ENCODE results near the gene EXD2. TPM values are rescaled to one million over a fixed set of nuclear protein-coding genes. Genes with fewer than 3 reads are reported as not detected.

Gene EXD2
- polyA plus RNA-seq, 2 of the 4 experiments (the other 2 are of a cell fraction) = 13.9 to 22.1 TPM

DNA sequence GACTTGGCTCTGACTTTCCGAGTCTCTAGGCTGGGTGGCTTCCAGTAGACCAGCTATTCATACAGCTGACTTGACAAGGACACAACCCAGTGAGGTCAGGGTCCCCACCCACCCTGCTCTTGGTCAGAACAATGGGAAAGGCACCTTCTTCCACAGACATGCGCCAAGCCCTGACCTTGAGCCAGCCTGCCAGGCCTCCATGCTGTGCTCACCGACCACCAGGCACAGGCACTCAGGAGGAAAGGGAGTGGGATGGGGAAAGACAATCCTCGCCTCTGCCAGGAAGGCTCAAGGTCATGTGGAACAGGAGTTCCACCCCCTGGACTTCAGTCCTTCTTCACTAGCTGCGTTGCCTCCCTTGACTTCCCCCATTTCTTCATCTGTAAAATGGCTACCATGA lies 100.1 kb downstream of the EXD2 start:
- no peak overlapping the region for H3K27ac ChIP-seq
- no peak overlapping the region for H3K4me3 ChIP-seq
- no peak for DNase-seq (ENCODE audit: low read depth in 1 of 2, low spot score in 1 of 2)
- no peak for FAIRE-seq
- H3K4me1 ChIP-seq = peaks cover 7% of the 10 kb centered on the region; the same call in 2 of the 3 replicates
- H3K9me3 ChIP-seq = no peaks in the 10 kb centered on the region
- no peak for ATAC-seq
- TF ChIP-seq BHLHE40 (IDR thresholded peaks at IDR 0.05; ENCODE audit: low read depth, low read length) (no peak), GATA3 (IDR thresholded peaks at IDR 0.05; ENCODE audit: borderline replicate concordance) (no peak), CBX2 (IDR thresholded peaks at IDR 0.05; ENCODE audit: borderline replicate concordance, low read depth) (no peak), PHF8 (IDR thresholded peaks at IDR 0.05; ENCODE audit: borderline replicate concordance, low read depth) (no peak)
- TF ChIP-seq, protein P1, sequence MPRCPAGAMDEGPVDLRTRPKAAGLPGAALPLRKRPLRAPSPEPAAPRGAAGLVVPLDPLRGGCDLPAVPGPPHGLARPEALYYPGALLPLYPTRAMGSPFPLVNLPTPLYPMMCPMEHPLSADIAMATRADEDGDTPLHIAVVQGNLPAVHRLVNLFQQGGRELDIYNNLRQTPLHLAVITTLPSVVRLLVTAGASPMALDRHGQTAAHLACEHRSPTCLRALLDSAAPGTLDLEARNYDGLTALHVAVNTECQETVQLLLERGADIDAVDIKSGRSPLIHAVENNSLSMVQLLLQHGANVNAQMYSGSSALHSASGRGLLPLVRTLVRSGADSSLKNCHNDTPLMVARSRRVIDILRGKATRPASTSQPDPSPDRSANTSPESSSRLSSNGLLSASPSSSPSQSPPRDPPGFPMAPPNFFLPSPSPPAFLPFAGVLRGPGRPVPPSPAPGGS (IDR thresholded peaks at IDR 0.05) = no peak
- 81% methylated on average over 5 of the region's 5 CpGs for WGBS (ENCODE audit: missing lambda C conversion rate)
- no peak overlapping the region for H3K4me2 ChIP-seq
- ChIA-PET POLR2A (no interaction called here), CTCF (interaction anchor here (1.0 to 3.7 kb wide), 7 partner anchors 9 to 293 kb away, joined by 3 to 9 read pairs (median 3); no protein-coding TSS in a partner anchor)

DNA sequence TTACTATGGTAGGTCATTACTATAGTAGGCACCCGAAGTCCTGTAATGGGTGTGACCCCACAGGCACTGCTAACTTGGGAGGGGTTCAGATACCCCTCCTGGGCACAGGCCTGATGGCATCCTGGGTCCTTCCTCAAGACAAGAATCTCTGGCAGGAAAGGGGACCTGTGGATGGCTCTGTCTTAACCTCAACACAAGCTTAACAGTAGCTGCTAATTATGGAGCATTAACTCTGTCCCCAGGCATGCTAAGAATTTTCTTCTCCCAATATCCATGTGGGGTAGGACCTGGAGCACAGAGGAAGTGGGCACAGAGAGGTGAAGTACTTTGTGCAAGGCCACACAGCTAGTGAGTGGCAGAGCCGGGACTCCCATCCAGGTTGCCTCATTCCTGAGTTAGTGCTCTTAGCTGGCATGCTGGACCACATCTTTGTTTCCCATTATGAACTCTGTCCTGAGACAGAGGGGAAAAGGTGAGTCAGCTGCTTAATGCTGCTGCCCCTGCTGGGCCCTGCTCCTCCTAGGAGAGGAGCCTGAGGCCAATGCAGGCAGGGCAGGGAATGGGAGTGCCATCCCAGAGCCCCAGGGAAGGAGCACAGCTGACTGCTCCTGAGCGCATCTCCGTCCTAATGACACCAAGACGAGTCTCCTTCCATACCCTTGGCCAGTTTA lies 100.7 kb downstream of the EXD2 start:
- ChIA-PET CTCF (interaction anchor here (1.0 to 3.7 kb wide), 6 partner anchors 9 to 293 kb away, joined by 3 to 9 read pairs (median 4); no protein-coding TSS in a partner anchor), POLR2A (no interaction called here)
- 59% methylated on average over 5 of the region's 5 CpGs for WGBS (ENCODE audit: missing lambda C conversion rate)
- TF ChIP-seq, protein P2, sequence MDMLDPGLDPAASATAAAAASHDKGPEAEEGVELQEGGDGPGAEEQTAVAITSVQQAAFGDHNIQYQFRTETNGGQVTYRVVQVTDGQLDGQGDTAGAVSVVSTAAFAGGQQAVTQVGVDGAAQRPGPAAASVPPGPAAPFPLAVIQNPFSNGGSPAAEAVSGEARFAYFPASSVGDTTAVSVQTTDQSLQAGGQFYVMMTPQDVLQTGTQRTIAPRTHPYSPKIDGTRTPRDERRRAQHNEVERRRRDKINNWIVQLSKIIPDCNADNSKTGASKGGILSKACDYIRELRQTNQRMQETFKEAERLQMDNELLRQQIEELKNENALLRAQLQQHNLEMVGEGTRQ (IDR thresholded peaks at IDR 0.05) = no peak
- TF ChIP-seq ZSCAN20 (CRISPR knock-in tag; IDR thresholded peaks at IDR 0.05) (no peak), JUNB (IDR thresholded peaks at IDR 0.05) (no peak), TFCP2L1 (CRISPR knock-in tag; IDR thresholded peaks at IDR 0.05) (no peak), POLR2A (IDR thresholded peaks at IDR 0.05; ENCODE audit: low read length) (no peak), TP53 (CRISPR knock-in tag; IDR thresholded peaks at IDR 0.05) (no peak), GATA3 (IDR thresholded peaks at IDR 0.05; ENCODE audit: borderline replicate concordance) (no peak)
- FAIRE-seq (no peak), DNase-seq (ENCODE audit: low read depth in 1 of 2, low spot score in 1 of 2) (no peak), ATAC-seq (peak; percentile 44 to 61; a peak in 5 of 6 replicates)
- Histone ChIP-seq H3K4me1 (peaks cover 7% of the 10 kb centered on the region; the same call in 2 of the 3 replicates), H3K4me3 (no peak overlapping the region), H3K27ac (no peak overlapping the region), H3K9me3 (no peaks in the 10 kb centered on the region), H3K4me2 (no peak overlapping the region)

Small RNAs within 50 kb of the gene (small RNA-seq; reads per million reads assigned to genes)
- gene RF00019 = 0 reads per million in 6 experiments

Other genes starting within 250 kb of the EXD2 start
- 207 and 208 TPM in 2 replicates for gene ACTN1, start 212.2 kb upstream of the EXD2 start, polyA plus RNA-seq (2011; rRNA removed)
- gene ACTN1, start 212.2 kb upstream of the EXD2 start, polyA plus RNA-seq (2017; fragmentation: RNase III; extraction: RNeasy Plus Mini Kit Qiagen cat#74134 plus additional on column Dnase treatment) = 245 to 269 TPM (median 252 TPM) in 3 replicates
- gene DCAF5, start 38.4 kb upstream of the EXD2 start, polyA plus RNA-seq (2011; rRNA removed) = 23.7 and 31.6 TPM in 2 replicates
- gene DCAF5, start 38.4 kb upstream of the EXD2 start, polyA plus RNA-seq (2017; fragmentation: RNase III; extraction: RNeasy Plus Mini Kit Qiagen cat#74134 plus additional on column Dnase treatment) = 13.7 to 15.5 TPM (median 14.3 TPM) in 3 replicates
- gene GALNT16, start 68.7 kb downstream of the EXD2 start, polyA plus RNA-seq (2011; rRNA removed) = 2.3 and 2.8 TPM in 2 replicates
- gene GALNT16, start 68.7 kb downstream of the EXD2 start, polyA plus RNA-seq (2017; fragmentation: RNase III; extraction: RNeasy Plus Mini Kit Qiagen cat#74134 plus additional on column Dnase treatment) = 2.6 to 3.9 TPM (median 3.4 TPM) in 3 replicates
- gene ERH, start 206.8 kb downstream of the EXD2 start, polyA plus RNA-seq (2011; rRNA removed) = 302 and 377 TPM in 2 replicates
- gene ERH, start 206.8 kb downstream of the EXD2 start, polyA plus RNA-seq (2017; fragmentation: RNase III; extraction: RNeasy Plus Mini Kit Qiagen cat#74134 plus additional on column Dnase treatment) = 538 to 588 TPM (median 562 TPM) in 3 replicates
- 116 and 125 TPM in 2 replicates for gene SLC39A9, start 207.2 kb downstream of the EXD2 start, polyA plus RNA-seq (2011; rRNA removed)
- gene SLC39A9, start 207.2 kb downstream of the EXD2 start, polyA plus RNA-seq (2017; fragmentation: RNase III; extraction: RNeasy Plus Mini Kit Qiagen cat#74134 plus additional on column Dnase treatment) = 40.6 to 42.1 TPM (median 41.7 TPM) in 3 replicates